Heart left ventricle (tissue), 16 donors: ENCODE results near the gene LRMDA. TPM values are rescaled to one million over a fixed set of nuclear protein-coding genes. Genes with fewer than 3 reads are reported as not detected.

ENCODE experiments used
- ATAC-seq, 4 donors: fragments of 200-7000 bp; cut with Tn5 transposase; one replicate each; pipeline ENCODE4 v1.9.1; 2020 to 2022; ENCODE audit warnings: moderate library complexity in 4 of 4, mild to moderate bottlenecking in 3 of 4, moderate number of reproducible peaks in 1 of 4
- DNase-seq, 5 donors: peaks; one replicate each; pipeline ENCODE4 v3.0.0-alpha.2; 2020
- H3K27ac ChIP-seq, 12 donors: fragments of 200-600 bp; sonication (generic) in 4 of 12; one replicate each; pipeline versions ENCODE4 v1.5.0 to v1.8.0; 2016 to 2022; ENCODE audit warnings: mild to moderate bottlenecking in 2 of 12
- H3K27me3 ChIP-seq, 9 donors: fragments of 200-600 bp; sonication (generic) in 2 of 9; one replicate each; pipeline versions ENCODE4 v1.5.1 to v1.8.0; 2016 to 2022; ENCODE audit warnings: mild to moderate bottlenecking in 3 of 9
- H3K36me3 ChIP-seq, 9 donors: fragments of 200-600 bp; sonication (generic) in 2 of 9; one replicate each; pipeline versions ENCODE4 v1.5.0 to v1.8.0; 2018 to 2022; ENCODE audit warnings: mild to moderate bottlenecking in 2 of 9
- H3K4me1 ChIP-seq, 12 donors: fragments of 200-600 bp; sonication (generic) in 4 of 12; one replicate each; pipeline versions ENCODE4 v1.5.0 to v1.8.0; 2016 to 2022; ENCODE audit warnings: mild to moderate bottlenecking in 3 of 12
- H3K4me3 ChIP-seq, 12 donors: fragments of 200-600 bp; sonication (generic) in 4 of 12; one replicate each; pipeline versions ENCODE4 v1.5.0 to v1.8.0; 2017 to 2022; ENCODE audit warnings: mild to moderate bottlenecking in 9 of 12, moderate library complexity in 4 of 12
- H3K9me3 ChIP-seq, 12 donors: fragments of 200-600 bp; sonication (generic) in 4 of 12; one replicate each; pipeline versions ENCODE4 v1.5.0 to v1.8.0; 2016 to 2022; ENCODE audit warnings: mild to moderate bottlenecking in 1 of 12
- POLR2A ChIP-seq, 2 donors: fragments of 450-650 bp; IDR thresholded peaks; one replicate each; pipeline ENCODE4 v1.6.1; 2017; ENCODE audit warnings: antibody characterized with exemption in 2 of 2, mild to moderate bottlenecking in 2 of 2, moderate library complexity in 2 of 2
- WGBS, 4 donors: extraction: QIAGEN DNeasy Blood & Tissue Kit in 2 of 4; methylation state at CpG; one replicate each; pipeline versions ENCODE4 v1.1.5 to v1.1.7; 2013 to 2018; 5-methylcytosine and 5-hydroxymethylcytosine counted together
- intact Hi-C, 10 donors: fragments of 100-400 bp; cut with DNase I; formaldehyde crosslinking; loops; one replicate each; pipeline versions ENCODE4 v1.11.1 to v1.14.2; 2022
- polyA plus RNA-seq, 2 donors: library from polyadenylated mRNA; stranded (reverse); fragments of 200-250 nt; gene quantifications; one replicate each; pipeline ENCODE4 v1.2.3, GENCODE V29; 2013
- total RNA-seq, 9 donors: library from RNA; depleted of rRNA in 2 of 9; stranded (reverse); fragments of >200 nt in 2 of 9; fragmentation: NEBNext Ultra II Directional in 3 of 9; extraction: Animal tissue kit (Norgen Biotek cat#: 25700) in 3 of 9; gene quantifications; one replicate each; pipeline versions ENCODE4 v1.1.0 to v1.2.4, GENCODE V29; 2016 to 2023
- TF ChIP-seq, protein P1 (sequence below), 12 donors: fragments of 200-600 bp; sonication (generic) in 4 of 12; IDR thresholded peaks; one replicate each; pipeline versions ENCODE4 v1.5.0 to v1.8.0; 2018 to 2022; ENCODE audit warnings: antibody characterized with exemption in 12 of 12, mild to moderate bottlenecking in 5 of 12
- donor health status: ischemic (EF 13 %, LVEDD 7.1; RV severe dilation, severe dysfunction).
- donor health status: healthy with polysubstance abuse.
- donor health status: DM: no; HTN: yes; CAD: no.
- donor health status: DM: no; HTN: no; CAD: no.
- donor health status: ischemic (EF 25% LVEDD 6.9; RV normal size, moderate dysfunction).
- donor health status: ischemic (EF 25% LVEDD 5.7; RV mildly dilated, moderate dysfunction).
- donor health status: healthy.
- donor health status: DM: yes; HTN: yes; CAD: no.
- donor health status: ischemic (EF 35%, LVEDD 5.7; RV mildly dilated, moderate dysfunction).
- donor health status: nonischemic (EF 11% LVEDD 7.7; RV severe dilation, severe dysfunction).
- donor health status: DM: yes; HTN: yes; CAD: no.
- donor health status: PGD.
- donor health status: ischemic (EF 29% LVEDD 5.4; RV normal size, mild dysfunction).
- donor health status: nonischemic (EF 23%, LVEDD 6.1; RV moderate dilation, normal function).

Gene LRMDA
- total and polyA plus RNA-seq, 11 donors = 2.4 to 34.4 (median 14.9) TPM

DNA sequence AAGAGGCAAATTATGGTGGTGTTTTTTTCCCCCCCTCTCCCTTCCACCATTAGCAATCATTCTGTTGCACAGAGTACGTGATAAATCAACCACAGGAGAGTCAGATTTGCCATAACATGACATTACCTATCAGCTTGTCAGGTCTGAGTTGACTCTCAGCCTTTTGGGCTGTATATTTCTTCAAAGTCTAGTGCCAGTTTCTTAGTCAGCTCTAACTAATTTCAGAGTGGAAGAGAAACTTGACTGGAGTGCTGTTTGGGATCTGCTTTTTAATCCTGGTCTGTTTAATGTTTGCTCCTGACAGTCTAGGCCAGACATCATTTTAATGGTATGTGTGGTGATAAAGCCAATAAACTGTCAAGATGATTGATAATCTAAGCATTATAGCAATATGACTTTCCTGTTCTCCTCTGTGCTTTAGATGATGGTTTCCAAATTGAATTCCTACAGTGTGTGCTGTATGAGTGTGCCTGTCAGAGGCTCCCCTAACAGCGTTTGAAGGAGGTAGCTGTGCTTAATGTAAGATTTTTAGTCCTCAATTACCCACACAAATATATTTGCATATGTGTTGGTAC, 76.9 kb downstream of the LRMDA start:
- H3K36me3 ChIP-seq = no peaks in the 10 kb centered on the region
- H3K27me3 ChIP-seq = no peaks in the 10 kb centered on the region
- ATAC-seq = no peak
- peaks cover 0 to 30% (median 2%) of the 10 kb centered on the region in 12 donors for H3K4me1 ChIP-seq
- DNase-seq = no peak
- H3K4me3 ChIP-seq = no peak overlapping the region
- H3K27ac ChIP-seq = peak overlapping the region in 1 of 12 donors; percentile 46
- no peak for TF ChIP-seq POLR2A (IDR thresholded peaks at IDR 0.05)
- TF ChIP-seq, protein P1, sequence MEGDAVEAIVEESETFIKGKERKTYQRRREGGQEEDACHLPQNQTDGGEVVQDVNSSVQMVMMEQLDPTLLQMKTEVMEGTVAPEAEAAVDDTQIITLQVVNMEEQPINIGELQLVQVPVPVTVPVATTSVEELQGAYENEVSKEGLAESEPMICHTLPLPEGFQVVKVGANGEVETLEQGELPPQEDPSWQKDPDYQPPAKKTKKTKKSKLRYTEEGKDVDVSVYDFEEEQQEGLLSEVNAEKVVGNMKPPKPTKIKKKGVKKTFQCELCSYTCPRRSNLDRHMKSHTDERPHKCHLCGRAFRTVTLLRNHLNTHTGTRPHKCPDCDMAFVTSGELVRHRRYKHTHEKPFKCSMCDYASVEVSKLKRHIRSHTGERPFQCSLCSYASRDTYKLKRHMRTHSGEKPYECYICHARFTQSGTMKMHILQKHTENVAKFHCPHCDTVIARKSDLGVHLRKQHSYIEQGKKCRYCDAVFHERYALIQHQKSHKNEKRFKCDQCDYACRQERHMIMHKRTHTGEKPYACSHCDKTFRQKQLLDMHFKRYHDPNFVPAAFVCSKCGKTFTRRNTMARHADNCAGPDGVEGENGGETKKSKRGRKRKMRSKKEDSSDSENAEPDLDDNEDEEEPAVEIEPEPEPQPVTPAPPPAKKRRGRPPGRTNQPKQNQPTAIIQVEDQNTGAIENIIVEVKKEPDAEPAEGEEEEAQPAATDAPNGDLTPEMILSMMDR (IDR thresholded peaks at IDR 0.05) = no peak
- intact Hi-C loops = no loop called here
- 57 to 71% (median 66%) methylated on average over 2 of the region's 2 CpGs for WGBS, 4 donors
- H3K9me3 ChIP-seq = no peaks in the 10 kb centered on the region

GRCh38 chr10:75508814-75509306, 77.4 kb downstream of the LRMDA start:
- no peak for ATAC-seq
- 53 to 65% (median 61%) methylated on average over 7 of the region's 7 CpGs for WGBS, 4 donors
- H3K4me1 ChIP-seq = peaks cover 0 to 35% (median 5%) of the 10 kb centered on the region in 12 donors
- H3K27me3 ChIP-seq = no peaks in the 10 kb centered on the region
- no peak for DNase-seq
- H3K4me3 ChIP-seq = no peak overlapping the region
- intact Hi-C loops = no loop called here
- peak overlapping the region in 1 of 12 donors; percentile 26 for H3K27ac ChIP-seq
- no peak for TF ChIP-seq POLR2A (IDR thresholded peaks at IDR 0.05)
- TF ChIP-seq, protein P1 (IDR thresholded peaks at IDR 0.05) = no peak
- no peaks in the 10 kb centered on the region for H3K36me3 ChIP-seq
- no peaks in the 10 kb centered on the region for H3K9me3 ChIP-seq

DNA sequence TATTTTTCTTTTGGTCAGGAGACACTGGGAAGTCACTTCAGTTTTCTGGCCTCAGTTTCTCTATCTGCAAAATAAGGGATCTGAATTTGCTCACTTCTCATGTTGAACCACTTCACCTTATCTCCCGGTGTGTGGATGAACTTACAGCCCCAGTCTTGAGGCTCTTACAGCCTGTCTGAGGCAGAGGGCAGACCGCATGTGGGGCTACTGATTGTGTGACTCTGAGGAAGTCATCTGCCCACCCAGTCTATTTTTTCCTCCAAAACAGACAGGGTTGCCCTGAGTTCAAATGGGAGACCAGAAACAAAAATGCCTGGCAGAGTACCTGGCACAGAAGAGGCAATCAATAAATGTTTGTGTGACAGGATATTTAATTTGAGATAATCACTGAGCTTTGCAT, 78.3 kb downstream of the LRMDA start:
- TF ChIP-seq, protein P1 (IDR thresholded peaks at IDR 0.05) = no peak
- no peak for TF ChIP-seq POLR2A (IDR thresholded peaks at IDR 0.05)
- ATAC-seq (no peak), DNase-seq (no peak)
- intact Hi-C loops = no loop called here
- Histone ChIP-seq H3K27ac (no peak overlapping the region), H3K36me3 (no peaks in the 10 kb centered on the region), H3K4me1 (peaks cover 0 to 40% (median 5%) of the 10 kb centered on the region in 12 donors), H3K27me3 (no peaks in the 10 kb centered on the region), H3K4me3 (no peak overlapping the region), H3K9me3 (peaks cover 0 to 2% (median 0%) of the 10 kb centered on the region in 12 donors)
- WGBS, 4 donors = 80 to 97% (median 87%) methylated on average over 2 of the region's 2 CpGs

GRCh38 chr10:75511011-75511410, 79.6 kb downstream of the LRMDA start:
- H3K4me3 ChIP-seq = no peak overlapping the region
- H3K27ac ChIP-seq = no peak overlapping the region
- peaks cover 0 to 11% (median 0%) of the 10 kb centered on the region in 12 donors for H3K9me3 ChIP-seq
- H3K27me3 ChIP-seq = no peaks in the 10 kb centered on the region
- intact Hi-C loops = no loop called here
- no peak for DNase-seq
- TF ChIP-seq POLR2A (IDR thresholded peaks at IDR 0.05) = no peak
- TF ChIP-seq, protein P1 (IDR thresholded peaks at IDR 0.05) = no peak
- no peaks in the 10 kb centered on the region for H3K36me3 ChIP-seq
- 95 to 97% (median 97%) methylated on average over 8 of the region's 8 CpGs for WGBS, 4 donors
- no peak for ATAC-seq
- peaks cover 0 to 40% (median 5%) of the 10 kb centered on the region in 12 donors for H3K4me1 ChIP-seq
